Effector CD4-positive, alpha-beta T cell (primary cell): Measurements from ENCODE around the gene FGD3.

Source experiments
- DNase-seq: peaks from one replicate; pipeline ENCODE4 v3.0.0-alpha.2; 2020

The FGD3 gene

DNA sequence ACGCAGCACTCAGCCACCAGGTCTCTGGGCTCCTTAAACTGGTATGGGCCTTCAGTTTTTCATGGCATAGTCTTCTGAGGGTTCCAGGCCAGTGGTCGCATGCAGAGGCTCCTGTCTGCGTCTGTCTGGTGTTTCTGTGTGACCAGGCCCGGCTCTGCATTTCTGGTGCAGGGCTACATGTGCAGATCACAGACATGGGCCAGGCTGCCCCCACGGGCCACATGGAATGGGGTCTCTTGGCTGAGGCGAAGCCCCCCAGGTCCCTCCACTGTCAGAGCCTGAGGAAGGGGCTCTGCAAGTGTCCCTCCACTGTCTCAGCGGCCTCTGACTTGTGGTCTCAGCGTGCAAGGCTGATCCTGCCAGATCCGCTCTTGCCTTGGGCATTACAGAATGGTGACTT is 133.1 kb downstream of the FGD3 start:
- no peak for DNase-seq

DNA sequence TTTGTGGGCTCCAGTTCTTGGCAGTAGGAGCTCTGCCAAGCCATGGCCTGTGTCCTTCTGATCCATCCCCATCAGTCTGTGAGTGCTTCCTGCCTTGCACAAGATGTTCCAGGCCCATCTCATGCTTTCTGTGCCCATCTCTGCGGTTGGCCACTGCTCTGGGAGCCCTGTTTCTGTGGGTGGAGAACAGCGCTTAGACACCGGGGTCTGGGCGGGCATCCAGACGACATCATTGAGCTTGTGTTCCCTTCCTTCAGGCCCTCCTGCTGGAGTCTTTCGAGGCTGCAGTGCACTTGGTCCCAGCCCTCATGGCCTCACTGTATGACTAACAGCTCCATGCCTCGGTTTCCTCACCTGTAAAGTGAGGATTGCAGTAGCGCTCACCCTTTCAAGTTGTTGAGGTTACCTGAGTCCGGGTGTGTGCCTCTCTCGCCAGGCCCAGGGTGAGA is 133.8 kb downstream of the FGD3 start:
- no peak for DNase-seq

DNA sequence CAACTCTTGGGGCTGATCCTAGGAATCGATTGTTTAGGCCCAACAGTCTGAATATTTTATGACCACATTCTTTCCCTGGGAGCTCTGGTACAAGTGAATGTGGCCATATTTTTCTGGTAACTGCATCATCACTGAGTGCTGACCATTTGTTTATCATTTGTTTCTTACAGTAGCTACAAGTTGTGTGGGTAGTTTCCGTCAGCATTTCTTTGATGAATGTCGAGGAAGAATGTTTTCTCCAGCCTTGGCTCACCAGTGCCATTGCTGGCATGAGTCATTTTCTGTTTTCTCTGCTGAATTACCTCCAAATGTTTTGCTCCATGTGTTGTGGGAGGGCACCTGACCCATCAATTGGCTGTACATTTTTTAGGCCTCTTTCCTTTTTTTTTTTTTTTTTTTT is 134.6 kb downstream of the FGD3 start:
- no peak for DNase-seq

DNA sequence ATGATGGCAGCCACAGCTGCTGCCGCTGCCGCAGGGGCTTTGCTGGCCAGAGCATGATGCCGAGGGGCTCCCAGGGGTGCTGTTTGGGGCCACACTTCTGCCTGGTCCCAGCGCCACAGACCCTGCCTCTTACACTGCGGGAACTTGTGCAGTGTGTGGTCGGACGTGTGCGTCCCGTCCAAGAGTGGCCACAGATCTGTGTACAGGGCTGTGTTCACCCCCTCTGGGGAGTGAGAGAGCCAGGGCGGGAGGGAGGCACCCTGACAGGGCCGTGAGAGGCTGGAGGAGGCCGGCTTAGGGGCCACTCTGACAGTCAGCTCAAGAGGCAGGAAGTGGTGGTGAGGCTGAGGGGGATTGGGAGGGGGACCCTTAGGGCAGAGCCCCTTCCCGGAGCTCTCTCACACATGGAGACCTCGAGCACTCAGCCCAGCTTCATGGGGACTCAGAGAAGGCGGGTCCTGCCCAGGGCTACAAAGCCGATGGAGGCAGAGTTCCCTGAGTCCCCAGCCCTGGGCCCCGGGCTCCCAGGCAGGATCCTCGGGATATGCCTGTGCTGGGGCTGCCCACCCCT is 135.6 kb downstream of the FGD3 start:
- DNase-seq: no peak

DNA sequence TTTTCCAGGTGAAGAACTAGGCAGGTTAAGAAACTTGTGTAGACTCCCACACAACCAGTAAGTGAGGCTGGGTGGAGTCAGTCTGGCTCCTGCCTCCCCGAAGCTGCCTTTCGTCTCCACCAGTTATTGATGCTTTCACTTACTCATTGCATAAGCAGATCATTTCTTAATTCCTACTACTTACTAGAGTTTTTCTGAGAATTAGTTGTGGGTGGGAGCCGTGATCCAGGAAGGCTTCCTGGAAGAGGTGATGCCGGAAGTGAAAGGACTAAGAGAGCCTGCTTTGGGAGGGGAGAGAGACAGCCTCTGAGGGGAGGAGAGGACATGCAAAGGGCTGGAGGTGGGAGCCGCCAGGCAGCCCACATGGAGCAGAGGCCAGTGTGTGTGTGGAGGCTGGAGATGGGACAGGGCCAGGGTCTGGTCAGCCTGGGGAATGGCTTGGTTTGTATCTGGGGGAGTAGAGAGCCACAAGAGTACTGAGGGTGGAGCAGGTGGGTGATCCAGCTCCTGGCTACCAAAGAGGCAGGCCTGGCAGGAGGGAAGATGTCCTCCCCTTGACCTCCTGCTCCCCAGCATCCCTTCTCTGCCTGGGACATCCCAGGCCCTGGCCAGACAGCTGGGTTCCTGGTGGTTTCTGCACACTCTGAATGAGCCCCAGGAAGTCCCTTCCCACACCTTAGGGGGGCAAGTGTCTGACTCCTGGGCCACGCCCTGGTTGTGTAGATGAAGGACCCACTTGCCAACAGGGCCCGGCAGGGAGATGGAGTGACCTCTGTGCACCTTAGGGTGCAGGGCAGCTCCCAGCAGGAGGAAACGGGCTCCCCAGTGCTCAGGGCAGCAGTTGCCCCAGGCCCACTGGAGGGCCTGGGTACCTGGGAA is 136.5 kb downstream of the FGD3 start:
- no peak for DNase-seq

DNA sequence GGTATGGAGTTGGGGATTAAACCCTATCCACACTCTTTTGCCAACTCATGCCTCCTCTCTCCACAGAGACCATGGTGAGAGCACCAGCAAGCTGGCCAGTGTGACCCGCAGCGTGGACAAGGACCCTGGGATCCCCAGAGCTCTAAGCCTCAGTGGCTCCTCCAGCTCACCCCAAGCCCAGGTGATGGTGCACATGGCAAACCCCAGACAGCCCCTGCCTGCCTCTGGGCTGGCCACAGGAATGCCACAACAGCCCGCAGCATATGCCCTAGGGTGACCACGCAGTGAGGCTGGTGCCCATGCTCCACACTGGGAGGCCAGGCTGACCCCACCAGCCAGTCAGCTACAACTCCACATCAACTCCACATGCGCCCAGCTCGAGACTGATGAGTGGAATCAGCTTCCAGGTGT is 137.2 kb downstream of the FGD3 start:
- no peak for DNase-seq

DNA sequence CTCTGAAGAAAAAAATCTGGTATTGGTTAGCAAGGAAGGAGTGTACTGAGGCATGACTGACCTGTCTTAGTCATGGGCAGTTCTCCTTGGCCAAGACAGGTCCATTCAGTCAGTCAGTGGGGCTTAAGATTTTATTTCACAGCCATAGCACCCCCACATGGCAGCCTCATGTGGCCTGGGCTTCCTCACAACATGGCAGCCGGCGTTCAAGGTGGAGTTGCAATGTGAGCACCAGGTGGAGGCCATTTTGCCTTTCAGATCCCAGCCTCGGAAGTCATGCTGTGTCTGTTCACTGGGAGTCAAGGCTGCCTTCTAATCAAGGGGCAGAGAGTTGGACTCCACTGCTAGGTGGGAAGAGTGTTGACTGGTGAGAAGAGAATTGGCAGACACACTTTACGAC is 138.4 kb downstream of the FGD3 start:
- DNase-seq: no peak
